H7 (cell line): ENCODE measurements around the gene GSG1L. TPM values are rescaled to one million over a fixed set of nuclear protein-coding genes. Genes with fewer than 3 reads are reported as not detected.

Source experiments
- DNase-seq: peaks from one replicate; pipeline ENCODE4 v3.0.0; 2012
- H3K27me3 ChIP-seq: 2 replicates; pipeline ENCODE4 v1.6.0; 2011; ENCODE audit warnings: mild to moderate bottlenecking, low read length; ENCODE audit not compliant: control insufficient read depth, insufficient read depth
- H3K36me3 ChIP-seq: replicated peaks from 2 replicates; pipeline ENCODE4 v1.5.1; 2011; ENCODE audit warnings: low read length; ENCODE audit not compliant: control insufficient read depth, insufficient read depth
- H3K4me3 ChIP-seq: 2 replicates; pipeline ENCODE4 v1.5.1; 2011; ENCODE audit warnings: low read depth, mild to moderate bottlenecking, control low read depth, low read length, moderate library complexity; ENCODE audit not compliant: insufficient read depth
- total RNA-seq: library from RNA; depleted of rRNA; stranded (reverse); fragments of >200 nt; shearing (Covaris generic); gene quantifications from 2 replicates; pipeline ENCODE4 v1.2.3, GENCODE V29; 2014; rRNA removed

Gene GSG1L
- 0.85 TPM in 1 of 2 replicates, not detected in the other for total RNA-seq

DNA sequence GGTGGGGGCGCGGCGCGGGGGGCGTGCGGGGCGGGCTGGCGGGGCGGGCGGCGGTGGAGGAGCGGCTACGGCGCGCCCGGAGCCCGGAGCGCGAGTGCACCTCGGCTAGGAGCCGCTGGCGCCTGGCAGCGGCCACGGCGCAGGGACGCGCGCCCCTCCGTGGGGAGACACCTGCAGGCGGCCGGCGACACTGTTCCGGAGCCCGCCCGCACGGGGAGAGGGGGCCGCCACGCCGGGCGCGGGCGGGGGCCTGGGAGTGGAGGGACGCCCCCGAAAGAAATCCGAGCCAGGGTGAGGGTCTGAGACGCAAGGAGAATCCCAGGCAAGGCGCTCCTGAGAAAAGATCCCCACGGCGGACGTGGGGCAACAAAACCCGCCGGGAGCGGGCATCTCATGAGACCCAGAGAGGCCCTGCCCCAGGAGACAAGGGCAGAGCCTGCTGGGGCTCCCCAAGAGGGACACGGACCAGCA, at the start of gene GSG1L:
Gene GSG1L, minus strand, starts transcription at position 124 of the 471 bp plus-strand sequence. CDS start 290 bp downstream, outside the sequence.
- DNase-seq = peak; percentile 81
- no peaks in the 10 kb centered on the region for H3K36me3 ChIP-seq
- H3K4me3 ChIP-seq = peak within 1 kb of the TSS; percentile 52
- peaks cover 47% of the 10 kb centered on the region for H3K27me3 ChIP-seq

DNA sequence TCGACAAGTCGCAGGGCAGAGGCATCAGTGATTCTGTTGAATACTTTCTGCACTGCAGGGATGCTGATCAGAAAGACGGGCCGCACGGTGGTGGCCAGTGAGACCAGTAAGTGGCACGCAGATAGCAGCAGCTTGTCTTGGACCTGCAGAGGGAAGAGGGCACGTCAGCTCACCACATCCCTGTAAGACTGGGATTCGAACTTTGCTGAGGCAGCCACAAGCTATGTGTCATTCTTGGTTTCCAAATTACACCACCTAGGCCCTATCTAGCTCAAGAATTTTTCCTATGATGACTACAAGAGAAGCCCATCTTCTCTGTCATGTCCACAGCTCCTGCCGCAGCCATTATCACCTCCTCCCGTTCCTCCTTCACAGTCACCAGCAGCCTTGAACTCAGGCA, 49.4 kb upstream of the GSG1L start:
- H3K27me3 ChIP-seq = no peaks in the 10 kb centered on the region
- no peak overlapping the region for H3K4me3 ChIP-seq
- DNase-seq = no peak
- peaks cover 40% of the 10 kb centered on the region for H3K36me3 ChIP-seq

DNA sequence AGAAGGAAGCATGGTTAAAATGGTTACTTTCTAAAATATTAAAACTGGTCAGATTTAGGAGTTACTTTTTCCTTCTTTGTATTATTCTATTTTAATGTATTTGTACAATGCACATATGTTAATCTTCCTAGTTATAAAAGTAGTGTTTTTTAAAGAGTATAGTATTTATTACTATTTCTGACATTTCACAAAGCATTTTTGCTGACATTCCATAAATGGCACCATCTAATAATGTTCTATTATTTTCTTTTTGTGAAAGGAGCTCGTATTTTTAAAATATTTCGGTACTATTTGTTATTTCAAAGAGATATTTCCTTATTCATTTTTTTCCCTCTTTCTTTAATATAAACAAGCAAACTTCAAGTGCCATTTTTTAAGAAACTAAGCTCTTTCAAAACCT, 47.5 kb upstream of the GSG1L start:
- Histone ChIP-seq H3K27me3 (no peaks in the 10 kb centered on the region), H3K4me3 (no peak overlapping the region), H3K36me3 (peaks cover 46% of the 10 kb centered on the region)
- no peak for DNase-seq

- Histone ChIP-seq H3K4me3 (no peak overlapping the region), H3K27me3 (no peaks in the 10 kb centered on the region), H3K36me3 (peaks cover 46% of the 10 kb centered on the region)
- no peak for DNase-seq
Measured at GRCh38 chr16:28110479-28110878, 47.0 kb upstream of the GSG1L start.

DNA sequence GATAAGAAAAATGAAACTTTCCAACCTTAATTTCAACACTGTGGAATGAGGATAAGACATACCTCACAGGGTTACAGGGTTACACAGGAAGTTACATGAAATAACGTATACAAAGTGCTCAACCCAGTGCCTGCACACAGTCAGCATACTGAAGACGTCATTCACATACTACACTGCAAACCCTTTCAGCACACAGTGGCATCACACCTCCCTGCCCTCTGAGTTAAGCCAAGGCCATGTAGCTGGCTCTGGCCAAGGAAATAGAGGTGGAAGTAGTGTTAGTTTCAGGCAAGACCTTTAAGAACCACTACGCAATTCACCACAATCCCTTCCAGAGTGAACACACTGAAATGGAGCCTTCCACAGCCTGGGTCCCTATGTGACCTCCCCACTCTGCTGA, 46.6 kb upstream of the GSG1L start:
- H3K27me3 ChIP-seq = no peaks in the 10 kb centered on the region
- H3K36me3 ChIP-seq = peaks cover 47% of the 10 kb centered on the region
- no peak overlapping the region for H3K4me3 ChIP-seq
- no peak for DNase-seq

DNA sequence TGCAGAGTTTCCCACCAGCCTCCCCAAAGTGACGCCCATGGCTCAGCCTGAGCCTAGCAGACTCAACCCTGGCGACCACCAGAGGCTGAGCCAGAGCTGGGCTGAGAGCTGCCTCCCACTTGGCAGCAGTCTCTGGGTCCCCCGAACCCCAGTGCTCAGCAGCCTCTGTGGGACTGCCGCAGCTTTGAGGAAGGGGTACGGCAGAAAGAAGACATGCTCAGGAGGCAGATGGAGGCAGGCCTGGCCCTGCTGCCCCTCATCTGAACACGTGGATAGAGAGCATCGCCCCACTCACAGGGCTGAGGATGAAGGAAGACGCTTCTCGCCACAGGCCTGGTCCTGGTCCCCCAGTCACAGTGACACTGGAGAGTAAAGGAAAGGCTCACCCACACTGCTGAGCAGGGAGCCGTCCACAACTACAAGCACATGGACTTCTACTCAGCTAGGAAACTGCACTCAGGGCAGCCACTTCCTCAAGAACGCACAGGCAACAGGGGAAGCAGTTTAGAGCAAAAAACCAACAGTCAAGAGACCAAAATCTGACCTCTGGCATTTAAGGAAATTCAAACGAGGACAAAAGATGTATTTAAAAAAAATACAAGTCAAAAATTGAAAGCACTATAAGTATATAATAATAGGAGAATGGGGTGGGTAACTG, 45.2 kb upstream of the GSG1L start:
- no peak for DNase-seq
- Histone ChIP-seq H3K4me3 (no peak overlapping the region), H3K27me3 (no peaks in the 10 kb centered on the region), H3K36me3 (peaks cover 56% of the 10 kb centered on the region)

GRCh38 chr16:28107232-28107631, 43.7 kb upstream of the GSG1L start:
- Histone ChIP-seq H3K27me3 (no peaks in the 10 kb centered on the region), H3K36me3 (peaks cover 53% of the 10 kb centered on the region)

DNA sequence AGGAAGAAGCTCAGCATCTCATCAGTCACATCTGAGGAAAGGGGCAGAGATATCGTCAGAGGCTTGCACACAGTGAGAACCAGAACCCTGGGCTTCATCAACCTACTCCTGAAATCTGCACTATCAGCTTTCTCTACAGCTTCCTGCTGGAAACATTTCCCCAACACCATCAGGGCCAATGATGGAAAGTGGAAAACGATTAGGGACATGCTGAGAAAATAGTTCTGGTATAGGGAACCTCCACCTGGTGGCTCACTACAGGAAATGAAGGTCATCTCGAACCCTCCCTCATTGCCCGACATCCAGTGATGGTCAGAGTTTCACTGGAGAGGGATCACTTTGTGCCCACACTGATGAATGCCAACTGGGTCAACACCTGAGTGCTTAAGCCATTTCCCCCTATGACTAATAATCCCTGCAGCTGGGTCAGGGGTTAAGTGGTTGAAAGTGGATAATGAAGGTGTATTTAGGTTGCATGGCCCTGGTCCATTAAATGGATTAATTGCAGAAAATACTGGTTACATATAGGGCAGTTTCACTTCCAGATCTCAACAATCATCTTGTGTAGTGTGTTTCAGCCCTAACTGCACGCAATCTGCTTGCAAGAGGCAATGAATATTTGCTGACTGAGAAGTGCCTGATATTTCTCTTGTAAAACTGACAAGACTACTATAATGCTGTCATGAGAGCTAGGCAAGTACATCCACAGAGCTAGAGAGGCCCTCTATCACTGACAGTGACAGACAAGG, 43.1 kb upstream of the GSG1L start:
- no peak for DNase-seq
- Histone ChIP-seq H3K36me3 (peaks cover 57% of the 10 kb centered on the region), H3K27me3 (no peaks in the 10 kb centered on the region), H3K4me3 (no peak overlapping the region)

More at GRCh38 chr16:28107232-28107631, 43.7 kb upstream of the GSG1L start:
- H3K4me3 ChIP-seq = no peak overlapping the region
- DNase-seq = no peak

GRCh38 chr16:28105954-28106353, 42.4 kb upstream of the GSG1L start:
- Histone ChIP-seq H3K4me3 (no peak overlapping the region), H3K36me3 (peaks cover 60% of the 10 kb centered on the region), H3K27me3 (no peaks in the 10 kb centered on the region)
- no peak for DNase-seq

GRCh38 chr16:28105297-28105696, 41.8 kb upstream of the GSG1L start:
- DNase-seq = no peak
- Histone ChIP-seq H3K27me3 (no peaks in the 10 kb centered on the region), H3K4me3 (no peak overlapping the region), H3K36me3 (peaks cover 63% of the 10 kb centered on the region)

- no peak for DNase-seq
- no peak overlapping the region for H3K4me3 ChIP-seq
- H3K27me3 ChIP-seq = no peaks in the 10 kb centered on the region
- H3K36me3 ChIP-seq = peaks cover 63% of the 10 kb centered on the region
Measured at GRCh38 chr16:28104404-28104803, 40.9 kb upstream of the GSG1L start.

- Histone ChIP-seq H3K36me3 (peaks cover 64% of the 10 kb centered on the region), H3K27me3 (no peaks in the 10 kb centered on the region), H3K4me3 (no peak overlapping the region)
- DNase-seq = peak; percentile 11
Measured at GRCh38 chr16:28103516-28104170, 40.1 kb upstream of the GSG1L start.

DNA sequence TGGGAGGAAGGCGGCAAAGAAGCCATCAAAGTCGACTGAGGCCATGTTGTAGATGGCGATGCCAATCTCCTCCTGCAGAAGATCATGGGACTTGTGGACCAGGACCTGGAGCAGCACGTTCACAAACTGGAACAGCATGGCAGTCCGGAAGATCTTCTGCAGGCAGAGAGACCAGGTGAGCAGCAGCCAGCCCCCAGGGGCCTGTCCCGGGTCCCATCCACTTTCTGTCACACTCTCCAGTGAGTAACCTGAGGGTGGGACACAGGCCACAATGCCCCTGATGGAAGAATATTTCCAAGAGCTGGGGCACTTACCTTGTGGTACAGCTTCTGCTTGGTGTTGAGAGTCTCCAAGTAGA, 38.0 kb upstream of the GSG1L start:
- Histone ChIP-seq H3K4me3 (no peak overlapping the region), H3K36me3 (peaks cover 54% of the 10 kb centered on the region), H3K27me3 (no peaks in the 10 kb centered on the region)
- no peak for DNase-seq

- Histone ChIP-seq H3K4me3 (no peak overlapping the region), H3K27me3 (no peaks in the 10 kb centered on the region), H3K36me3 (peaks cover 49% of the 10 kb centered on the region)
- no peak for DNase-seq
Measured at GRCh38 chr16:28100810-28101532, 37.5 kb upstream of the GSG1L start.
